Endothelial cell of umbilical vein (primary cell): ENCODE measurements around the gene FHOD3.

Source experiments
- POLR2A ChIP-seq: IDR thresholded peaks from 2 replicates; pipeline ENCODE4 v1.6.1; 2012; ENCODE audit warnings: low read depth, mild to moderate bottlenecking, control low read depth, low read length
- POLR2AphosphoS5 ChIP-seq: IDR thresholded peaks from 2 replicates; pipeline ENCODE4 v1.6.1; 2012; ENCODE audit warnings: low read depth, mild to moderate bottlenecking, control low read depth, low read length, moderate library complexity; ENCODE audit not compliant: insufficient read depth
- TF ChIP-seq, protein P1 (sequence below), 2 donors: IDR thresholded peaks; 1 replicate in 1 of 2; 2 replicates in 1 of 2; pipeline ENCODE4 v1.5.1; 2011; ENCODE audit warnings: low read length in 2 of 2, mild to moderate bottlenecking in 2 of 2, moderate library complexity in 2 of 2, control low read depth in 1 of 2, inconsistent platforms in 1 of 2, low read depth in 1 of 2; ENCODE audit not compliant: insufficient read depth in 1 of 2; ENCODE audit errors: extremely low read depth in 1 of 2

DNA sequence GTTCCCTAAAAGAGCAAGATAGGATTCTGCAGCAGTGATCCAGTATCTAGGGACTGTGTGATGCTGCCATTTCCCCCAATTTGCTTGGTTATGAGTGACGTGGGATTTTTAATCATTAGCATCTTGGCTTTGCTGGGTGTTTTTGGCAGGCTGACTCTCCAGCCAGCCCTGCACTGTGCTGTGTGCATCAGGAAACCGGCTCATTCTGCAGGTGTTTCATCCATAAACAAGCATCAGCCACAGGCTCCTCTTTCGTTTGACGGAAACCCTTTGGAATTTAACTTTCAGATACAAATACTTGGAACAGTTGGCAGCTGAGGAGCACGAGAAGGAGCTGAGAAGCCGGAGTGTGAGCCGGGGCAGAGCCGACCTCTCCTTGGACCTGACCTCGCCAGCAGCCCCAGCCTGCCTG, 395.4 kb downstream of the FHOD3 start:
- TF ChIP-seq, protein P1, sequence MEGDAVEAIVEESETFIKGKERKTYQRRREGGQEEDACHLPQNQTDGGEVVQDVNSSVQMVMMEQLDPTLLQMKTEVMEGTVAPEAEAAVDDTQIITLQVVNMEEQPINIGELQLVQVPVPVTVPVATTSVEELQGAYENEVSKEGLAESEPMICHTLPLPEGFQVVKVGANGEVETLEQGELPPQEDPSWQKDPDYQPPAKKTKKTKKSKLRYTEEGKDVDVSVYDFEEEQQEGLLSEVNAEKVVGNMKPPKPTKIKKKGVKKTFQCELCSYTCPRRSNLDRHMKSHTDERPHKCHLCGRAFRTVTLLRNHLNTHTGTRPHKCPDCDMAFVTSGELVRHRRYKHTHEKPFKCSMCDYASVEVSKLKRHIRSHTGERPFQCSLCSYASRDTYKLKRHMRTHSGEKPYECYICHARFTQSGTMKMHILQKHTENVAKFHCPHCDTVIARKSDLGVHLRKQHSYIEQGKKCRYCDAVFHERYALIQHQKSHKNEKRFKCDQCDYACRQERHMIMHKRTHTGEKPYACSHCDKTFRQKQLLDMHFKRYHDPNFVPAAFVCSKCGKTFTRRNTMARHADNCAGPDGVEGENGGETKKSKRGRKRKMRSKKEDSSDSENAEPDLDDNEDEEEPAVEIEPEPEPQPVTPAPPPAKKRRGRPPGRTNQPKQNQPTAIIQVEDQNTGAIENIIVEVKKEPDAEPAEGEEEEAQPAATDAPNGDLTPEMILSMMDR (IDR thresholded peaks at IDR 0.05; ENCODE audit: extremely low read depth in 1 of 2, insufficient read depth in 1 of 2, low read depth in 1 of 2, low read length in 2 of 2), result no peak
- TF ChIP-seq POLR2A (no peak), POLR2AphosphoS5 (no peak)
